ENCODE measurements around the gene DHRS13. TPM values are rescaled to one million over a fixed set of nuclear protein-coding genes. Genes with fewer than 3 reads are reported as not detected.

The DHRS13 gene
- total RNA-seq, 1 donor from 2014 or later: 8.2 TPM

- Mint-ChIP-seq H3K4me3 (ENCODE audit: unreplicated experiment) (peak overlapping the region; percentile 89), H3K27me3 (ENCODE audit: unreplicated experiment) (peaks cover 15% of the 10 kb centered on the region), H3K27ac (ENCODE audit: unreplicated experiment) (peak overlapping the region; percentile 16), H3K4me1 (ENCODE audit: unreplicated experiment) (peaks cover 14% of the 10 kb centered on the region), H3K9me3 (ENCODE audit: unreplicated experiment) (no peaks in the 10 kb centered on the region), H3K36me3 (ENCODE audit: low read depth, unreplicated experiment) (peaks cover 26% of the 10 kb centered on the region)
- peak; percentile 54 for DNase-seq (ENCODE audit: low spot score)
- TF ChIP-seq CTCF (IDR thresholded peaks at IDR 0.05; ENCODE audit: unreplicated experiment): no peak
Observed at GRCh38 chr17:28901866-28902818, 737 bp downstream of the DHRS13 start.

DNA sequence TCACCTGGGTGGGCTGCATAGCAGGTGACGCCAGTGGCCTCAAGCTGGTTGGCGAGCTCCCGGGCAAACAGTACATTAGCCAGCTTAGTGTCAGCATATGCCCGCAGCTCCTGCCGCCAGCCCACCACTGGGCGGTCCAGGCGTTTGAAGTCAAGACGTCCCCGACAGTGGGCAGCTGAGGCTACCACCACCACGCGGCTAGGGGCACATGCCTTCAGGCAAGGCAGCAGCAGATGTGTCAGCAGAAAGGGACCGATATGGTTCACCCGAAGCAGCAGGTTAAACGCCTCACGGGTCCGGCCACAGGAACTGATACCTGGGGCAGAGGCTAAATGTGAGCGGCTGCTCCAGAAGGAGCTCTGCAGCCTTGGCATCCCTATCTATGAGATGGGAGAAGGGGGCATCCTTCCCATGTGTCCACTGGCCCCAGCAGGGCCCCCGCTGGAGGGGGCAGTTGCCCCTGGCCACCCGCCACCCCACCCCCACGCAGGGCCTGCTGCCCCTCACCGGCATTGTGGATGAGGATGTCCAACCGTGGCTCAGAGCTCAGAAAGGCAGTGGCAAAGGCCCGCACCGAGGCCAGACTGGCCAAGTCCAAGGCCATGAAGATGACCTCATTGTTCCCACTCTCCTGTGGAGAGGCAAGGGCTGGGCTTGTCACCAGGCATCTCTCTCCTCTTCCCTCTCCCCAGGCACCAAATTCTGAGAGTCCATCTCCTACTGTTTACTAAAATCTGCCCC is 1.7 kb downstream of the DHRS13 start:
- H3K27me3 Mint-ChIP-seq (ENCODE audit: unreplicated experiment): peaks cover 17% of the 10 kb centered on the region
- no peak for DNase-seq (ENCODE audit: low spot score)
- TF ChIP-seq CTCF (IDR thresholded peaks at IDR 0.05; ENCODE audit: unreplicated experiment): no peak
- peaks cover 20% of the 10 kb centered on the region for H3K4me1 Mint-ChIP-seq (ENCODE audit: unreplicated experiment)
- no peaks in the 10 kb centered on the region for H3K9me3 Mint-ChIP-seq (ENCODE audit: unreplicated experiment)
- H3K36me3 Mint-ChIP-seq (ENCODE audit: low read depth, unreplicated experiment): peaks cover 18% of the 10 kb centered on the region
- H3K27ac Mint-ChIP-seq (ENCODE audit: unreplicated experiment): no peak overlapping the region
- peak overlapping the region; percentile 89 for H3K4me3 Mint-ChIP-seq (ENCODE audit: unreplicated experiment)

- Mint-ChIP-seq H3K27ac (ENCODE audit: unreplicated experiment) (no peak overlapping the region), H3K4me3 (ENCODE audit: unreplicated experiment) (no peak overlapping the region), H3K27me3 (ENCODE audit: unreplicated experiment) (peaks cover 17% of the 10 kb centered on the region), H3K9me3 (ENCODE audit: unreplicated experiment) (no peaks in the 10 kb centered on the region), H3K4me1 (ENCODE audit: unreplicated experiment) (peaks cover 27% of the 10 kb centered on the region), H3K36me3 (ENCODE audit: low read depth, unreplicated experiment) (peaks cover 14% of the 10 kb centered on the region)
- no peak for TF ChIP-seq CTCF (IDR thresholded peaks at IDR 0.05; ENCODE audit: unreplicated experiment)
- no peak for DNase-seq (ENCODE audit: low spot score)
Observed at GRCh38 chr17:28899212-28899815, 3.6 kb downstream of the DHRS13 start.

DNA sequence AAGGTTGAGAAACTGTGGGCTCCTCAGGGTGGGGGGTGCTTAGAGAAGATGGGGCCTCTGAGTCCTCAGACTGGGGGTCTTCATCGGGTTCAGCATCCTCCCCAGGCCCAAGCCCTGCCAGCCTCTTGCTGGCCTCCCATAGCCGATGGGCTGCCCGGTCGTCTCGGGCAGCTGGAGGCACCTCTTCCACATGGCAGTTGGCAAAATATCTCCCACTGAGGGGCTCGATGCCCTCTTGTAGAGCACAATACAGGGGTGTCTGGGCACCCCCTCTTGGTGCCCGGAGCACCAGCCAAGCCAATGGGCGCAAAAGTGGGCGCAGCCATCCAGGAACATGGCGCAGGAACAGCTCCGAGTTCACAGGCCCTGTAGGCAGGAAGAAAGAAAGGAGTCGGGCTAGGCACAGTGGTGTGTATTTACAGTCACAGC is 4.3 kb downstream of the DHRS13 start:
- Mint-ChIP-seq H3K4me1 (ENCODE audit: unreplicated experiment) (peaks cover 31% of the 10 kb centered on the region), H3K27ac (ENCODE audit: unreplicated experiment) (no peak overlapping the region), H3K27me3 (ENCODE audit: unreplicated experiment) (peaks cover 13% of the 10 kb centered on the region), H3K9me3 (ENCODE audit: unreplicated experiment) (no peaks in the 10 kb centered on the region), H3K4me3 (ENCODE audit: unreplicated experiment) (peak overlapping the region; percentile 88), H3K36me3 (ENCODE audit: low read depth, unreplicated experiment) (peaks cover 13% of the 10 kb centered on the region)
- no peak for TF ChIP-seq CTCF (IDR thresholded peaks at IDR 0.05; ENCODE audit: unreplicated experiment)
- no peak for DNase-seq (ENCODE audit: low spot score)
